ENCODE data around the gene MAGOHB.
A peak's percentile ranks its signal among the peaks of the same experiment; 100 is the strongest.
"Not testable (repeated sequence)": the region's sequence is repeated elsewhere in the genome, so short reads cannot be mapped to it uniquely, and the experiment has no call there.

Gene MAGOHB

GRCh38 chr12:10613349-10614055 lies at the start of gene MAGOHB:
Gene MAGOHB (minus strand): TSS chr12:10613609. CDS start chr12:10613532, 77 bp downstream.
- DNase-seq (ENCODE audit: low spot score), result peak; percentile 92

- no peak for DNase-seq (ENCODE audit: low spot score)
Observed at GRCh38 chr12:10661338-10661737, 47.9 kb upstream of the MAGOHB start.

- DNase-seq (ENCODE audit: low spot score), result no peak
Observed at GRCh38 chr12:10654003-10654402, 40.6 kb upstream of the MAGOHB start.

GRCh38 chr12:10652192-10652591 lies 38.8 kb upstream of the MAGOHB start:
- no peak for DNase-seq (ENCODE audit: low spot score)

- DNase-seq (ENCODE audit: low spot score), result not testable (repeated sequence)
Observed at GRCh38 chr12:10646576-10646975, 33.2 kb upstream of the MAGOHB start.

GRCh38 chr12:10645910-10646309 lies 32.5 kb upstream of the MAGOHB start:
- DNase-seq (ENCODE audit: low spot score), result no peak

- DNase-seq (ENCODE audit: low spot score), result no peak
Observed at GRCh38 chr12:10641735-10642500, 28.5 kb upstream of the MAGOHB start.

GRCh38 chr12:10638728-10639127 lies 25.3 kb upstream of the MAGOHB start:
- no peak for DNase-seq (ENCODE audit: low spot score)

GRCh38 chr12:10636611-10637010 lies 23.2 kb upstream of the MAGOHB start:
- DNase-seq (ENCODE audit: low spot score), result no peak

GRCh38 chr12:10636124-10636523 lies 22.7 kb upstream of the MAGOHB start:
- DNase-seq (ENCODE audit: low spot score), result no peak

- no peak for DNase-seq (ENCODE audit: low spot score)
Observed at GRCh38 chr12:10635306-10635705, 21.9 kb upstream of the MAGOHB start.

- DNase-seq (ENCODE audit: low spot score), result no peak
Observed at GRCh38 chr12:10634427-10634826, 21.0 kb upstream of the MAGOHB start.

- no peak for DNase-seq (ENCODE audit: low spot score)
Observed at GRCh38 chr12:10633541-10633940, 20.1 kb upstream of the MAGOHB start.

- no peak for DNase-seq (ENCODE audit: low spot score)
Observed at GRCh38 chr12:10632226-10632625, 18.8 kb upstream of the MAGOHB start.

GRCh38 chr12:10624605-10625004 lies 11.2 kb upstream of the MAGOHB start:
- no peak for DNase-seq (ENCODE audit: low spot score)

GRCh38 chr12:10623131-10623530 lies 9.7 kb upstream of the MAGOHB start:
- no peak for DNase-seq (ENCODE audit: low spot score)

GRCh38 chr12:10621278-10621677 lies 7.9 kb upstream of the MAGOHB start:
- no peak for DNase-seq (ENCODE audit: low spot score)

GRCh38 chr12:10620078-10620779 lies 6.8 kb upstream of the MAGOHB start:
- no peak for DNase-seq (ENCODE audit: low spot score)

GRCh38 chr12:10618338-10618987 lies 5.1 kb upstream of the MAGOHB start:
- peak; percentile 3 for DNase-seq (ENCODE audit: low spot score)

- DNase-seq (ENCODE audit: low spot score), result peak; percentile 7
Observed at GRCh38 chr12:10617863-10618262, 4.5 kb upstream of the MAGOHB start.

GRCh38 chr12:10615532-10615931 lies 2.1 kb upstream of the MAGOHB start:
- no peak for DNase-seq (ENCODE audit: low spot score)

- DNase-seq (ENCODE audit: low spot score), result no peak
Observed at GRCh38 chr12:10614056-10614370, 604 bp upstream of the MAGOHB start.

GRCh38 chr12:10612984-10613348 lies 443 bp downstream of the MAGOHB start:
- no peak for DNase-seq (ENCODE audit: low spot score)
